Stomach (tissue), 4 donors: ENCODE results near the gene SDHB.

Experiments
- CTCF ChIP-seq, 7 experiments: fragments of 450-650 bp in 4 of 7; fragments of 200-600 bp in 3 of 7; sonication (generic) in 3 of 7; IDR thresholded peaks; one replicate each; pipeline ENCODE4 v1.5.1; 2016 to 2019; ENCODE audit warnings: antibody characterized with exemption in 7 of 7, control low read depth in 2 of 7, mild to moderate bottlenecking in 1 of 7
- EP300 ChIP-seq: sonication (generic); formaldehyde crosslinking; IDR thresholded peaks from one replicate; pipeline ENCODE4 v1.6.1; 2017; ENCODE audit warnings: antibody characterized with exemption

- no peak for TF ChIP-seq CTCF (IDR thresholded peaks at IDR 0.05)
- TF ChIP-seq EP300 = no peak
Measured at GRCh38 chr1:17009706-17010105, 44.1 kb downstream of the SDHB start.
